Neural progenitor cell (in vitro differentiated cells): Measurements from ENCODE around the gene NRSN2.

Experiments
- CTCF ChIP-seq: fragments of 200-600 bp; sonication (generic); IDR thresholded peaks from 2 replicates; pipeline ENCODE4 v1.5.1; 2017; ENCODE audit warnings: antibody characterized with exemption, mild to moderate bottlenecking
- EZH2 ChIP-seq: fragments of 200-600 bp; sonication (generic); IDR thresholded peaks from 2 replicates; pipeline ENCODE4 v1.6.1; 2017; ENCODE audit warnings: antibody characterized with exemption, mild to moderate bottlenecking, moderate library complexity

GRCh38 chr20:366041-366718, 19.3 kb downstream of the NRSN2 start:
- no peak for TF ChIP-seq CTCF
- no peak for TF ChIP-seq EZH2
